ENCODE results near the gene HOXA4. TPM values are rescaled to one million over a fixed set of nuclear protein-coding genes. Genes with fewer than 3 reads are reported as not detected.

HOXA4 gene
- total and polyA plus RNA-seq, 11 donors, result 0.23 to 2.6 (median 0.82) TPM; not detected in 1

DNA sequence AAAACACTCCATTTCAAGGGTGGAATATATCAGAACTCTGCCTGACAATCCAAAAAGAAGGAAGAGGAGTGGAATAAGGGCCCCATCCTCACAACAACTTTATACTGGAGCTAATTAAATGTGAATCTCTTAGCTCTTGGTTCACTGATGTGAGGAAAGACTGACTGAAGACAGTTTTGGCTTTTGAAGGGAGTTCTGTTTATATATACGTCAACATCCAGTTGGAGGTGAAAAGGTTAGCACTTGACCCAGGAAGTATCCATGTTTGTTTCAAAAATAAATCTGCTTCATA lies 37.8 kb downstream of the HOXA4 start:
- DNase-seq (no peak), ATAC-seq (no peak)

DNA sequence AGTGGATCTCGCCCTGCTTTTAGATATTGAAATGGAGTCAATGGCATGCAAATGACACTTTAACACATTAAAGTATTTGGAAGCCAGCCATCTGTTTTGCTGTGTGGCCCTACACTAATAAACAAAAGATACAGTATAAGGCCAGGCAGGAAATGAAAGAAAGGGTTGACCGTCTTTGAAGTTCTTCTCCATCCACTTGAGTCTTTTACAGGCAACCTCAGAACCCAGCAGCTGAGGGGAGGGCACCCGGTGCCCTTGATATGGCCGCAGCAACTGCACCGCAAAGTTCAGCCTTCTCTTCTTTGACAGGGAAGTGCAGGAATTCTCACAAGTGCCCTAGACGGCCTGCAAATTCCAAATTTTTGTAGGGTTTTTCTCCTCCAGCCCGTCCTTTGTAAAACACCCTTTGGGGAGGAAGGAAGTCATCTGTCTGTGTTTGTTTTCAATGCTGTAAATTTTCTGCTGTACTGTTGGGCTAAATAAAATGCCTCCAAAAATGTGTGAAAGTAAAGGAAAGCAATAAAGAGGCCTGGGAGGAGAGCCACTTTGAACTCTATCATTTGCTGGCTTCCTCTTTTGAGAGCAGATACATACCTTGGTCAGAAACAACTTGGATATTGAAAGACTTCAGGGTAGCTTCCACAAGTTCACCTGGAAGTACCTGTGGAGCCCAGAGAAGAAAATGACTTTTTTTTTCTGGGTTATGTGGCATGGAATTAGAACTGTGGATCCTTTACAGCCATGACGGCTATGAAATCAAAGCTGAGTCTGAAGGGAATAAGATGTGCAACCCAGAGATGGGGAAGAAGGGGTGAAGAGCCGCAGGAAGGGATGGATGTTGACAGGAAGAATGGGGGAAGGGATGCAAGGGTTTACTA lies 38.4 kb downstream of the HOXA4 start:
- Histone ChIP-seq H3K36me3 (no peaks in the 10 kb centered on the region), H3K27me3 (peaks cover 41 to 100% (median 79%) of the 10 kb centered on the region in 9 donors), H3K4me1 (peaks cover 0 to 17% (median 9%) of the 10 kb centered on the region in 12 donors), H3K4me3 (no peak overlapping the region), H3K27ac (no peak overlapping the region), H3K9me3 (peaks cover 0 to 7% (median 0%) of the 10 kb centered on the region in 12 donors)
- DNase-seq (no peak), ATAC-seq (no peak)
- 17 to 46% (median 25%) methylated on average over 9 of the region's 9 CpGs for WGBS, 4 donors
- intact Hi-C loops (cut with DNase I), result no loop called here
- TF ChIP-seq, protein P1, sequence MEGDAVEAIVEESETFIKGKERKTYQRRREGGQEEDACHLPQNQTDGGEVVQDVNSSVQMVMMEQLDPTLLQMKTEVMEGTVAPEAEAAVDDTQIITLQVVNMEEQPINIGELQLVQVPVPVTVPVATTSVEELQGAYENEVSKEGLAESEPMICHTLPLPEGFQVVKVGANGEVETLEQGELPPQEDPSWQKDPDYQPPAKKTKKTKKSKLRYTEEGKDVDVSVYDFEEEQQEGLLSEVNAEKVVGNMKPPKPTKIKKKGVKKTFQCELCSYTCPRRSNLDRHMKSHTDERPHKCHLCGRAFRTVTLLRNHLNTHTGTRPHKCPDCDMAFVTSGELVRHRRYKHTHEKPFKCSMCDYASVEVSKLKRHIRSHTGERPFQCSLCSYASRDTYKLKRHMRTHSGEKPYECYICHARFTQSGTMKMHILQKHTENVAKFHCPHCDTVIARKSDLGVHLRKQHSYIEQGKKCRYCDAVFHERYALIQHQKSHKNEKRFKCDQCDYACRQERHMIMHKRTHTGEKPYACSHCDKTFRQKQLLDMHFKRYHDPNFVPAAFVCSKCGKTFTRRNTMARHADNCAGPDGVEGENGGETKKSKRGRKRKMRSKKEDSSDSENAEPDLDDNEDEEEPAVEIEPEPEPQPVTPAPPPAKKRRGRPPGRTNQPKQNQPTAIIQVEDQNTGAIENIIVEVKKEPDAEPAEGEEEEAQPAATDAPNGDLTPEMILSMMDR (IDR thresholded peaks at IDR 0.05), result no peak
- TF ChIP-seq POLR2A (IDR thresholded peaks at IDR 0.05), result no peak

More for the DNA sequence above, 37.8 kb downstream of the HOXA4 start:
- intact Hi-C loops (cut with DNase I), result no loop called here
- no peak for TF ChIP-seq POLR2A (IDR thresholded peaks at IDR 0.05)
- TF ChIP-seq, protein P1 (IDR thresholded peaks at IDR 0.05), result no peak
- peaks cover 0 to 20% (median 12%) of the 10 kb centered on the region in 12 donors for H3K4me1 ChIP-seq
- H3K36me3 ChIP-seq, result no peaks in the 10 kb centered on the region
- no peak overlapping the region for H3K4me3 ChIP-seq
- peaks cover 0 to 6% (median 0%) of the 10 kb centered on the region in 12 donors for H3K9me3 ChIP-seq
- peaks cover 43 to 100% (median 79%) of the 10 kb centered on the region in 9 donors for H3K27me3 ChIP-seq
- 39 to 63% (median 47%) methylated on average over 1 of the region's 1 CpG for WGBS, 4 donors
- no peak overlapping the region for H3K27ac ChIP-seq

DNA sequence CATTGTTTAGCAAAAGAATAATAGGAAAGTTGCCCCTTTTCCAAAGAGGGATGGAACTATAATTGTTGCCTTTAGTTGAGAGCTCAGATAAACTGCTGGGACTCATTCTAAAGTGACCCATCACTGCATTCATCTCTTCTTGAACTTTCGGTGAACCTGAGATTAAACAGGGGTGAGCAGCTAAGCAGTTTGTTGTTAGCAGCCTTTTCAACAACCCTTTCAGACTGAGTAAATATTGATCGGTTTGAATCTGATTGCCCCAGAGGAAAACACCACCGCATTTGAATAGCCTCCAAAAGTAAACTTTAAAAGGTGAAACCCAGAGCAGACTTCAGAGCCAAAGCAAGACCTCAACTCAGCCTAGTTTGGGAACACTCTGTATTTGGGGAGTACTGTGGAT lies 39.5 kb downstream of the HOXA4 start:
- DNase-seq (no peak), ATAC-seq (no peak)
- TF ChIP-seq POLR2A (IDR thresholded peaks at IDR 0.05), result no peak
- TF ChIP-seq, protein P1 (IDR thresholded peaks at IDR 0.05), result no peak
- WGBS, 4 donors, result 9 to 39% (median 21%) methylated on average over 3 of the region's 3 CpGs
- H3K36me3 ChIP-seq, result no peaks in the 10 kb centered on the region
- no peak overlapping the region for H3K27ac ChIP-seq
- H3K27me3 ChIP-seq, result peaks cover 33 to 100% (median 74%) of the 10 kb centered on the region in 9 donors
- H3K4me1 ChIP-seq, result peaks cover 0 to 8% (median under 1%) of the 10 kb centered on the region in 12 donors
- peaks cover 0 to 7% (median 0%) of the 10 kb centered on the region in 12 donors for H3K9me3 ChIP-seq
- H3K4me3 ChIP-seq, result no peak overlapping the region
- intact Hi-C loops (cut with DNase I), result no loop called here
